Epithelial cell of prostate (primary cell): Measurements from ENCODE around the gene PHF13.
"Not testable (repeated sequence)": the region's sequence is repeated elsewhere in the genome, so short reads cannot be mapped to it uniquely, and the experiment has no call there.

Source experiments
- DNase-seq: peaks from one replicate; pipeline ENCODE4 v3.0.0-alpha.2; 2011; ENCODE audit warnings: low read depth, low spot score
- H3K27ac ChIP-seq: fragments of 450-650 bp; 2 replicates; pipeline ENCODE4 v1.5.1; 2017; ENCODE audit warnings: mild to moderate bottlenecking

Gene PHF13

DNA sequence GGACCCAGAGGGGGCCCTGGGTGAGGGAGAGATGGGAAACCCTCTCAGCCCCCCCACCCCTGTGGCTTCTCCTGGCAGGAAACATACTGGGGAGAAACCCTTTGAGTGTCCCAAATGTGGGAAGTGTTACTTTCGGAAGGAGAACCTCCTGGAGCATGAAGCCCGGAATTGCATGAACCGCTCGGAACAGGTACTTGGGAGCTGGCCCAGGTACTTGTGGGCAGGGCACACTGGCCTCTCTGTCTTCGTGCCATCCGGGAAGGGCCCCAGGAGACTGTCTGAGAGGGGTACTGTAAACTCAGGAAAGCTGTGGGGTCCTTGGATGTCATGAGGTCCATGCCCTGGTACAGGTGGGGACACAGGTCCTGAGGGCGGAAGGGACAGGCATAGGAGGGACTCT lies 27.7 kb upstream of the PHF13 start:
- H3K27ac ChIP-seq = no peak overlapping the region

GRCh38 chr1:6586404-6586816 lies 27.1 kb upstream of the PHF13 start:
- no peak for DNase-seq
- H3K27ac ChIP-seq = no peak overlapping the region

More for the DNA sequence above, 27.7 kb upstream of the PHF13 start:
- DNase-seq = no peak

DNA sequence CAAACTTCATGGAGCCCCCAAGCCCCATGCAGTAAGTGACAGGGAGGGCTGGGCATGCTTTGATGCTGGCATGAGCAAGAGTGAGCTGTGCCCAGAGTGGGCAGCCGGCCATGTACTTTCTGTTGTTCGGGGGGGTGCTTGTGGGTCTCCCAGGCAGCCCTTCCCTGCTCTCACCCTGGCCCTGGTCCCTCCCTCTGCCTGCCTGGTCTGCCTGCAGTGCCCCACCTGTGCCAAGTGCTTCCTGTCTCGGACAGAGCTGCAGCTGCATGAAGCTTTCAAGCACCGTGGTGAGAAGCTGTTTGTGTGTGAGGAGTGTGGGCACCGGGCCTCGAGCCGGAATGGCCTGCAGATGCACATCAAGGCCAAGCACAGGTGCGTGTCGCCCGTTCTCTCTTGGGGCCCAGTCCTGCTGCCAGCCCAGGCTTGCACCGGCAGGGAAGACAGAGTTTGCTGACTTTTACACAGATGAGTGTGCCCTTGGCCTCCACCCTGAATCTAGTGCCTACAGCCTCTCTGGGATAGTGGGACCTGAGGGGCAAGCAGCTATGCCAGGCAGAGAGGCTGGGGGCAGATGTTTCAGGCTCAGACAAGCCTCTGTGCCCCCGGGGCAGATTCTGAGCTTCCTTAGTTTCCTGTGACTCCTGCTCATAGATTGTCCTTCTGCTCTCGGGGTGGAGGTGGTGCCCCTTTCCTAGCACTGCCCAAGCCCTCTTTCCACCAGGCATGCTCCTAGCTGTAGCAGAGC lies 26.1 kb upstream of the PHF13 start:
- peak overlapping the region; percentile 53 for H3K27ac ChIP-seq
- DNase-seq = no peak

GRCh38 chr1:6588128-6588892 lies 25.2 kb upstream of the PHF13 start:
- DNase-seq = no peak
- peak overlapping the region; percentile 53 for H3K27ac ChIP-seq

DNA sequence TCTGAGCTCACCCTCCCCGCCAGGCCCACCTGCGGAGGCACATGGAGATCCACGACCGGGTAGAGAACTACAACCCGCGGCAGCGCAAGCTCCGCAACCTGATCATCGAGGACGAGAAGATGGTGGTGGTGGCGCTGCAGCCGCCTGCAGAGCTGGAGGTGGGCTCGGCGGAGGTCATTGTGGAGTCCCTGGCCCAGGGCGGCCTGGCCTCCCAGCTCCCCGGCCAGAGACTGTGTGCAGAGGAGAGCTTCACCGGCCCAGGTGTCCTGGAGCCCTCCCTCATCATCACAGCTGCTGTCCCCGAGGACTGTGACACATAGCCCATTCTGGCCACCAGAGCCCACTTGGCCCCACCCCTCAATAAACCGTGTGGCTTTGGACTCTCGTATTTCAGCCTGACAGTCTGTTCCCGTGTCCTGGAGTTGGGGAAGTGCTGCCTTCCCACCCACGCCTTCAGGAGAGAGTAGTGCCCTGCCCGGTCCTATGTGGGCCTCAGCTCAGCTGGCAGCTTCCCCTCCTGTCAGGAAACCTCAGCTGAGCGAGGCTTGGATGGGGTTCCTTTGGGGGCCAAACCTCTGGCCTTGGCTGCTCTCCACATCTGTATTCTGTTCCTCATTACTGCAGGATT lies 24.5 kb upstream of the PHF13 start:
- H3K27ac ChIP-seq = peak overlapping the region; percentile 53
- DNase-seq = no peak

DNA sequence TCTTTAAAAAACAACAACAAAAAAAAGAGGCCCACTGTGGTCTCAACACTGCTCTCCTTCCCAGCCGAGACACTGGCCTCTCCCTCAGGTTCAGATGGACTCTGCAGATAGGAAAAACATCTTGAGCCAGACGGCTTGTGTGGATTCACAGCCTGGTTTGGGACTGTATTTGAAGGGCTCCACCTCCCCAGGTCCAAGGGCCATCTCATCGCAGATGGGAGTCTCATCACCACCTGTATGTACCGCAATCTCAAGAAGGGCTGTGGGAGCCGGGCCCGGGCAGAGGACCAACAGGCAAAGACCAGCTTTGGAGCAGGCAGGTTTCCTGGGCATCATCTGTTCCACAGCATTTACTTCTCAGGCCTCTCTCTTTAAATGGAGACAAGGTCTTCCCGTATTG lies 23.5 kb upstream of the PHF13 start:
- peak overlapping the region; percentile 53 for H3K27ac ChIP-seq
- DNase-seq = no peak

GRCh38 chr1:6591222-6591621 lies 22.3 kb upstream of the PHF13 start:
- H3K27ac ChIP-seq = no peak overlapping the region
- no peak for DNase-seq

DNA sequence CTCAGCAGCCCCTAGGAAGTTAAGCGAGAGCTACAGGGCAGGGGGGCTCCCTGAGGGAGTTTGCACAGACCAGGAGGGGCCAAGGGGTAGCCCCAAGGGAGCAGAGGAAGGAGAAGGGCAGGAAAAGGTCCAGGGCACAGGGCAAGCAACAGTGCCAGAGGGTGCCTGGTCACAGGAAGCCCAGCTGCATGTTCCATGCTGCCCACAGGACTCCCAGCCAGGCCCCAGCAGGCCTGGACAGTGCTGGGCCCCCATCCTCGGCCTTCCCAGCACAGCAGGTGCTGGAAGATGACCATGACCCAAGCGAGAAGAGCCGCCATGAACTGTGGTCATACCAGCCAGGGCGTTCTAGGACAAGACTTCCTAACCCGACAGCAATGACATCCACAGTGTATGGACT lies 21.9 kb upstream of the PHF13 start:
- DNase-seq = no peak
- H3K27ac ChIP-seq = no peak overlapping the region

- no peak overlapping the region for H3K27ac ChIP-seq
Observed at GRCh38 chr1:6592441-6592840, 21.1 kb upstream of the PHF13 start.

DNA sequence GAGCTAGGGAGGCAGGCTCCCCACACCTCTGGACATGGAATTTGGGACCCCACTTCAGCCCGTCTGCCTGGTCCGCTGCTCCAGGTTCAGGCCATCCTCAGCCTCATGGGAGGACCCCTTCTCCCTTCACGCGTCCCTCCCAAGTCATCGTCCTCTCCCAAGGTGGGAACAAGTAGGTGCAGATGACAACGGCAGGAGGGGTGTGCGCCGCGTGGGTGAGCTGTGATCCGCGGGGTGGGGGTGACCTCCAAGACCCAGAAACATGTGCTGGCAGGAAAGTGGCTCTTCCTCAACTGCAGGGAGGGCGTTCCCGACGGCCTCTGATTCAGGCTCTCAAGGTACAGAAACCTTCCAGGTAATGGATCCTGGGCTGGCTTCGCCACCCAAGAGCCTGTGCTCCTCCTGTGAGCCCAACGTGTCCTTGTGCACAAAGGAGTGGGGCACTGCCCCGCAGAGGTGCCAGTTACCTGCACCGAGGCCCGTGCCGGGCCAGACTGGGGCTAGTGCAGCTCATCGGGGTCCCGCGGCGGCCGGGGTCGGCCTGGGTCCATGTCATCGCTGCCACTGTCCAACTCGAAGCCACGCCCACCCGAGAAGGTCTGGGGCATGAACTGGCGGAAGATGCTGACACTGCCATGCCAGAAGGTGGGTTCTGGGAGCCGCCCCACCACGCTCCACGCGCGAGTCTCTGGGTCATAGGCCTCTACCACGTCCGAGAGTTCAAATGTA lies 20.5 kb upstream of the PHF13 start:
- DNase-seq = no peak
- no peak overlapping the region for H3K27ac ChIP-seq

More at GRCh38 chr1:6592441-6592840, 21.1 kb upstream of the PHF13 start:
- DNase-seq = no peak

DNA sequence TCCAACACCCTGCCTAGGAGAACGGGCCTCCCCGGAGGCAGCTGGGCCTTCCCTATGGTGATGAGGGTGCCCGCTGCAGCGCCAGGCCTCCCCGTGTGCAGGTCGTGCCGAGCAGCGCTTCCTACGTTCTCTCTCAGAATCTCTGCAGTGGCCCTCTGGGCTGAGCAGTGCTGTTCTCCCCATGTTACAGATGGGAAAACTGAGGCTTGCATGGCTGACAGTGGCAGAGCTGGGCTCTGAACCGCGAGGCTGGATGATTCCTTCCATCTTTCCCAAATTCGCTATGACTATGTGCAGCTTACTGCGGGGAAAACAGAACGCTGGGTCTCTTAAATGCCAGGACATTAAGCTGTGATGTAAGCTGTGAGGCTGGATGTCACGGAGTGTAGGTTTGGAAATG lies 19.7 kb upstream of the PHF13 start:
- no peak for DNase-seq
- no peak overlapping the region for H3K27ac ChIP-seq

GRCh38 chr1:6594977-6595740 lies 18.4 kb upstream of the PHF13 start:
- no peak for DNase-seq
- H3K27ac ChIP-seq = peak overlapping the region; percentile 24

- DNase-seq = no peak
- H3K27ac ChIP-seq = no peak overlapping the region
Observed at GRCh38 chr1:6596351-6596750, 17.2 kb upstream of the PHF13 start.

GRCh38 chr1:6596886-6597776 lies 16.4 kb upstream of the PHF13 start:
- DNase-seq = no peak
- H3K27ac ChIP-seq = no peak overlapping the region

- H3K27ac ChIP-seq = no peak overlapping the region
Observed at GRCh38 chr1:6597777-6598131, 15.8 kb upstream of the PHF13 start.

GRCh38 chr1:6599141-6599975 lies 14.2 kb upstream of the PHF13 start:
- peak overlapping the region; percentile 98 for H3K27ac ChIP-seq

More at GRCh38 chr1:6597777-6598131, 15.8 kb upstream of the PHF13 start:
- DNase-seq = no peak

DNA sequence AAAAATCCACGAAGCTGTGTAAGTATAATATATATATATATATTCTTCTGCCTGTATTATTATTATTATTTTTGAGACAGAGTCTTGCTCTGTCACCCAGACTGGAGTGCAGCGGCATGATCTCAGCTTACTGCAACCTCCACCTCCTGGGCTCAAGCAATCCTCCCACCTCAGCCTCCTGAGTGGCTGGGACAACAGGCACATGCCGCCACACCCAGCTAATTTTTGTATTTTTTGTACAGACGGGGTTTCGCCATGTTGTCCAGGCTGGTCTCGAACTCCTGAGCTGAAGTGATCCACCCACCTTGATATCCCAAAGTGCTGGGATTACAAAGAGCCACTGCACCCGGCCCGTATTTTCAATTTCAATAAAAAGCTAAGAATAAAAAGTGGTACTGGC lies 13.5 kb upstream of the PHF13 start:
- peak overlapping the region; percentile 98 for H3K27ac ChIP-seq

More at GRCh38 chr1:6599141-6599975, 14.2 kb upstream of the PHF13 start:
- no peak for DNase-seq

More for the DNA sequence above, 13.5 kb upstream of the PHF13 start:
- not testable (repeated sequence) for DNase-seq
